ENCODE measurements around the gene LGALS1.
A peak's percentile ranks its signal among the peaks of the same experiment; 100 is the strongest.

The LGALS1 gene

DNA sequence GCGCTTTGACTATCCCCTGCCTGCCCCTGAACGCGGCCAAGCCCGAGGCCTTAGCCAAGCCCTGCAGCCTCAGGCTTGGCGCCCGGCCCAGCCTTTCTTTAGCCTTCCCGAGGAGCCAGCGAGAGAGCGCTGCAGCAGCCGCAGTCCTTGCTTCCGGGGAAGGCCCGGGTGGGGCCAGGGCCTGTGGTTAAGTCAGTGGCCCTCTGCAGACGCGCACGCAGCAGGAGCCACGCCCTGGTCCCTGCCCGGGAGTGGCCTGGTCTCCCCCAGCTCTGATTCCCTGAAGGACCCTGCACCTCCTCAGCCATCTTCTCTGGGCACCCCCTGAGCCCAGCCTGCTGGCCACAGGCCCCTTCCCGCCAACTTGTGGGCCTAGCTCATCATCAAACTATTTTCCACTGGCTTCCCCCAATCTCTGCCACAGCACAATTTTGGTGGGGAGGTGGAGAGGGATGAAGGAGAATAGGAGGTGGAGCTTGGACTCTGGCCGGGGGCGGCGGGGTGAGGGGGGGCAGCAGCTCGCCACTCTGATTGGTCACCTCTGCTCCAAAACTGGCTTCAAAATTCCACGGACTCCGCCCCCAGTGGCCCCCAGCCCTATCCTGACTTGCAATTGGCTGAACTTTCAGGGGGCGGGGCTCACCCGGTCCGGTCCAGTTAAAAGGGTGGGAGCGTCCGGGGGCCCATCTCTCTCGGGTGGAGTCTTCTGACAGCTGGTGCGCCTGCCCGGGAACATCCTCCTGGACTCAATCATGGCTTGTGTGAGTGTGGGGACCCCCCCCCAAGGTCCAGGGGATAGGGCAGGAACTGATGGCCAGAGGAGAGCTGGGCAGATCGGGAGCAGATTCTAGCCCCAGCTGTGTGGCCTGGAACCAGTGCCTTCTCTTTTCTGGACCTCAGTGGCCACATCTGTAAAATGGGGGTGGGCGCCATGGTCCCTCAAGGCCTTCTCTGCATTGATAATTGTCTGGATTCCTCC, at the start of gene LGALS1:
TSS of gene LGALS1 (plus strand) at position 686 of the 979 bp plus-strand sequence. CDS start at position 753, 67 bp downstream.
- TF ChIP-seq CTCF (IDR thresholded peaks at IDR 0.05; ENCODE audit: control insufficient read depth, insufficient read depth, low read depth, low read length, missing control alignments): peak; percentile 19
- peak; percentile 95 for DNase-seq (ENCODE audit: low read depth)
- peak within 1 kb of the TSS; percentile 96 for H3K4me3 ChIP-seq (ENCODE audit: control insufficient read depth, low read depth, low read length)

- DNase-seq (ENCODE audit: low read depth): no peak
- H3K4me3 ChIP-seq (ENCODE audit: control insufficient read depth, low read depth, low read length): no peak overlapping the region
- no peak for TF ChIP-seq CTCF (IDR thresholded peaks at IDR 0.05; ENCODE audit: control insufficient read depth, insufficient read depth, low read depth, low read length, missing control alignments)
Observed at GRCh38 chr22:37625737-37626136, 49.7 kb upstream of the LGALS1 start.

DNA sequence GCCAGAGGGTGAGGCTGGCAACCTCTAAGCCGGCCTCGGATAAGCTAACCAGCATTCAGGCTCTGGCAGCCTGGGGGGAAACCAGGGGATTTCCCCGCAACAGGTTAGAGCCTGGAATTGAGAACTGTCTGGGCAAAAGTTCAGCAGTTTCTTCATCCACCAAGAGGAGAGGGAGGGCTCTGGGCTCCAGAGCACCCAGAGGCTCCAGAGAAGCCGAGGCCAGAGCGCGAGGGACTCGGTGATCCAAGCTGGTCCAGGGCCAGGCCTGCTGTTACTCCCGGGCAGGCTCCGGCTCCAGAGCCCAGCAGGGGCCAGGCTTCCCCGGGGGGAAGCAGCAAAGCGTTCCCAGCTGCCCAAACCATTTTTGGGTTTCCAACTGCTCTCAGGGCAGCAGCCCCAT, 49.3 kb upstream of the LGALS1 start:
- TF ChIP-seq CTCF (IDR thresholded peaks at IDR 0.05; ENCODE audit: control insufficient read depth, insufficient read depth, low read depth, low read length, missing control alignments): no peak
- H3K4me3 ChIP-seq (ENCODE audit: control insufficient read depth, low read depth, low read length): no peak overlapping the region
- DNase-seq (ENCODE audit: low read depth): no peak

GRCh38 chr22:37626556-37627075, 48.8 kb upstream of the LGALS1 start:
- no peak overlapping the region for H3K4me3 ChIP-seq (ENCODE audit: control insufficient read depth, low read depth, low read length)
- no peak for TF ChIP-seq CTCF (IDR thresholded peaks at IDR 0.05; ENCODE audit: control insufficient read depth, insufficient read depth, low read depth, low read length, missing control alignments)
- DNase-seq (ENCODE audit: low read depth): no peak

GRCh38 chr22:37627121-37627520, 48.3 kb upstream of the LGALS1 start:
- no peak for DNase-seq (ENCODE audit: low read depth)
- TF ChIP-seq CTCF (IDR thresholded peaks at IDR 0.05; ENCODE audit: control insufficient read depth, insufficient read depth, low read depth, low read length, missing control alignments): no peak
- H3K4me3 ChIP-seq (ENCODE audit: control insufficient read depth, low read depth, low read length): no peak overlapping the region

GRCh38 chr22:37627545-37627944, 47.9 kb upstream of the LGALS1 start:
- DNase-seq (ENCODE audit: low read depth): no peak
- no peak for TF ChIP-seq CTCF (IDR thresholded peaks at IDR 0.05; ENCODE audit: control insufficient read depth, insufficient read depth, low read depth, low read length, missing control alignments)

More at GRCh38 chr22:37627545-37627944, 47.9 kb upstream of the LGALS1 start:
- no peak overlapping the region for H3K4me3 ChIP-seq (ENCODE audit: control insufficient read depth, low read depth, low read length)

Data from AG09309 (cell line).